Lower leg skin (tissue), 3 donors: ENCODE measurements around the gene DHTKD1.

Source experiments
- POLR2A ChIP-seq, 2 donors: fragments of 450-650 bp; IDR thresholded peaks; one replicate each; pipeline ENCODE4 v1.6.1; 2016 to 2017; ENCODE audit warnings: antibody characterized with exemption in 2 of 2, mild to moderate bottlenecking in 1 of 2, moderate library complexity in 1 of 2
- TF ChIP-seq, protein P1 (sequence below), 3 donors: fragments of 450-650 bp; IDR thresholded peaks; one replicate each; pipeline ENCODE4 v1.5.1; 2016; ENCODE audit warnings: antibody characterized with exemption in 3 of 3, mild to moderate bottlenecking in 3 of 3, moderate library complexity in 2 of 3

DNA sequence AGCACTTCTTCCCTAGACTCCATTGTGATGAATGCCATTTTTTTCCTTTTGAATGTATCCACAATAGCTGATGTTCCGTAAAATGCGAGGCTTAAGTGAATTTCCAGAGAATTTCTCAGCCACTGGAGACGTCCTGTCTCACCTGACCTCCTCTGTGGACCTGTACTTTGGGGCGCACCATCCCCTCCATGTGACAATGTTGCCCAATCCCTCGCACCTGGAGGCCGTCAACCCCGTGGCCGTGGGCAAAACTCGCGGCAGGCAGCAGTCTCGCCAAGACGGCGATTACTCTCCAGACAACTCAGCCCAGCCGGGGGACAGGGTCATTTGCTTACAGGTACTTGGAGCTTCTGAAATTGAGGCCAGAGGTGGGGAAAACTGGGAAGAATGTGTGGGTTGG, 20.2 kb downstream of the DHTKD1 start:
- no peak for TF ChIP-seq POLR2A (IDR thresholded peaks at IDR 0.05)
- TF ChIP-seq, protein P1, sequence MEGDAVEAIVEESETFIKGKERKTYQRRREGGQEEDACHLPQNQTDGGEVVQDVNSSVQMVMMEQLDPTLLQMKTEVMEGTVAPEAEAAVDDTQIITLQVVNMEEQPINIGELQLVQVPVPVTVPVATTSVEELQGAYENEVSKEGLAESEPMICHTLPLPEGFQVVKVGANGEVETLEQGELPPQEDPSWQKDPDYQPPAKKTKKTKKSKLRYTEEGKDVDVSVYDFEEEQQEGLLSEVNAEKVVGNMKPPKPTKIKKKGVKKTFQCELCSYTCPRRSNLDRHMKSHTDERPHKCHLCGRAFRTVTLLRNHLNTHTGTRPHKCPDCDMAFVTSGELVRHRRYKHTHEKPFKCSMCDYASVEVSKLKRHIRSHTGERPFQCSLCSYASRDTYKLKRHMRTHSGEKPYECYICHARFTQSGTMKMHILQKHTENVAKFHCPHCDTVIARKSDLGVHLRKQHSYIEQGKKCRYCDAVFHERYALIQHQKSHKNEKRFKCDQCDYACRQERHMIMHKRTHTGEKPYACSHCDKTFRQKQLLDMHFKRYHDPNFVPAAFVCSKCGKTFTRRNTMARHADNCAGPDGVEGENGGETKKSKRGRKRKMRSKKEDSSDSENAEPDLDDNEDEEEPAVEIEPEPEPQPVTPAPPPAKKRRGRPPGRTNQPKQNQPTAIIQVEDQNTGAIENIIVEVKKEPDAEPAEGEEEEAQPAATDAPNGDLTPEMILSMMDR (IDR thresholded peaks at IDR 0.05): no peak
